Hematopoietic multipotent progenitor cell (in vitro differentiated cells): Measurements from ENCODE around the gene PPM1H. TPM values are rescaled to one million over a fixed set of nuclear protein-coding genes. Genes with fewer than 3 reads are reported as not detected.
"Not testable (repeated sequence)": the region's sequence is repeated elsewhere in the genome, so short reads cannot be mapped to it uniquely, and the experiment has no call there.

Source experiments
- DNase-seq, 3 donors: peaks; one replicate each; pipeline ENCODE4 v3.0.0-alpha.2; 2011 to 2015; ENCODE audit warnings: low read depth in 2 of 3, low spot score in 2 of 3
- total RNA-seq: library from RNA; depleted of rRNA; stranded (reverse); fragments of >200 nt; gene quantifications from one replicate; pipeline ENCODE4 v1.2.3, GENCODE V29; 2012

PPM1H gene
- total RNA-seq, 1 donor = 15.1 TPM

DNA sequence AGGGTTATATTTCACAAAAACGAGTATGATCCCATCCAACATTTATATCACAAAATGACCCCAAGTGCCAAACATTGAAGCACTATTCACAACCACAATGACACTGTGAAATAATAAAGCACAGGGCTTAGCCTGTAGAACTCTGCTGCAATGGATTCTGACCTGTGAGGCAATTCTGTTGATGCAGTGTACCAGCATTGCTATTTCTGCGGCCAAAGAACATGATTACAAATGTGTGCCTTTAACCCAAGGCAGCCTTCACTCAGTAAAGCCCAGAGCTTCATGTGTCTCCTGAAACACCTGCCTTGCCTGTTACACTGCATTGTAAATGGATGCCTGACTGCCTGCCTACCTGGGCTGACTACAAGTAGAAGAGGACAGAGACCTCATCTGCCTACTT, 158.0 kb downstream of the PPM1H start:
- no peak for DNase-seq

DNA sequence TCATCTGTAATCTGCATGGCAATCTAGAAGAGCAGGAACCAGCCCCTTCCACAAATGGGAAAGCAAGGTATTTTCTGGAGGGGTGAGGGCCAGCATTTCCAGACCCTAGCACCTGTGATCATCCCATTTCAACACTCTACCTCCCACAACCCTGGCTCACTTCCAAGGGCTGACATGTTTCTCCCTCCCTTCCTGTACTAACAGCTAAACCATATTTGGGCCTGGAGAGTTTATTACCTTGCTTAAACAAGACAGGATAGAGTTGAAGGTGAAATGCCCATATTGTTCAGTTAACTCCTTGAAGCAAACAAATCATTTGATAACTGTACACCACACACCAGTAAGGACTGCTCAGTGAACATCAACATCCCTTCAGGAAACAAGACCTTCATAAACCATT, 158.4 kb downstream of the PPM1H start:
- no peak for DNase-seq

DNA sequence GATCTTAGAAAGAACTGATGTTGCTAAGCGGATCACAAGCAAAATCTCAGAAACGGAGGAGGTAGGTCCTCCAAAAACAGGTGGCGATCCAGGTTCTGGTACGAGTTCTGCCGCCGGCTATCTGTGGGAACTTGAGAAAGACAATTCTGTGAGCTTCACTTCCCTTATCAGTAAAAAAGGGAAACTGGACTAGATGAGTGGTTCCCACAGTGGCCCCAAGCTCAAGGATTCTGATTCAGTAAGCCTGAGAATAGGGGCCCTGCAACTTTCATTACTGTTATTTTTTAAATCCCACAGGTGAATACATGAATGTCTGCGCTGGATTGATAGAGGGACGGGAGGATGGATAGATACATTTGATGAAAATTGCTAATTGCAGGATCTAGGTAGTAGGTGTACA, 160.2 kb downstream of the PPM1H start:
- no peak for DNase-seq

DNA sequence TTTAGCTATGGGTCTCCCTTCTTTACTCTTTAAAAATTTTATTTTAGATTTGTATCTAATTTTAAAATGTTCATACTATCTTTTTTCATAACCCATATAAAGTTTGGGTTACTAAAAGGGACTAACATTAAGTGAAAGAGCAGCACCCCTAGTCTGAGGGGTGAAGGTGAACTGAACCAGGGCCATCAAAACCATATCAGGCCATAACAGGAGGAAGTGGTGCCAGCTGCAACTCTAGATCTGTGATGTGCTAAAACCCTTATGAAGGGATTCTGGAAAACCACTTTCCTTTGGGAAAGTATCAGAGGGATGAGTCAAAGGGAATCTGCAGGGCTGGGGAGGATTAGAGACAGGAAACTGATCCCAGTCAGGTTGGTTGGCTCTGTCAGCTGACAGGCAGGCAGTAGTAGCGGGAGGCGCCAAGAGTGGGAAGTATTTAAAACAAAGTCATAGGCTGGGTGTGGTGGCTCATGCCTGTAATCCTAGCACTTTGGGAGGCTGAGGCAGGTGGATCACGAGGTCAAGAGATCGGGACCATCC, 162.5 kb downstream of the PPM1H start:
- DNase-seq = peak in 2 of 3 donors; percentile 14 to 61

DNA sequence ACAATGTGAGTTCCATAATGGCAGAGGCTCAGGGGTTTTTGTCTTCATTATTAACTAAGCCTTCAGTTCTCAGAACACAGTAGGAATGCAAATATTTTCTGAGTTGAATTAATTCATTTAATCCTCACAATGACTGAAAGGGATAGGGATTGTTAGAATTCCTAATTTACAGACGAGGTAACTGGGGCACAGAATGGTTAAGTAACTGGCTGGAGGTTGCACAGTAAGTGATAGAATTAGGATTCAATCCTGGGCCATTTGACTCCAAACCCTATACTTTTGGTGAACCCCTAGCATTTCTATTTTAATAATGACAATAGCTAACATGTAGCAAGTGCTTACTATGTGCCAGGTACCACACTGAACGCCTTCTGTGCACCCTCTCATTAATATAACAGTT, 163.1 kb downstream of the PPM1H start:
- DNase-seq = no peak

DNA sequence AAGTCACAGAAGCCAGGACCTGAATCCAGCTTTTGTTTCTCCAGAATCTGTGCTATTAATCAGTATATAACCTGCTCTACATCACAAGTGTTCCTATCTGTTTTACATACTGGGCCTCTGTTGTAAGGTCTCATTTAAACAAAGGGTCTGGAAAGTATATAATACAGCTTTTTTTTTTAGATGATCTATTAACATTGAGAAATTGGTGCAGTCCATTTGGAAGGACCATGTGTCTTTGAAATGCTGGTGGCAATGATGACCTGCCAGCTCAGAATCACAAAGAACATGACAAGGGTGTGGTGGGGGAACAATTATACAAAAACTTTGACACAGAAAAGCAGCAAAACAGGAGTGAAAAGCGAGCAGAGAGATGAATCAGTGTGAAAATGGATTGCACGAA, 164.6 kb downstream of the PPM1H start:
- no peak for DNase-seq

DNA sequence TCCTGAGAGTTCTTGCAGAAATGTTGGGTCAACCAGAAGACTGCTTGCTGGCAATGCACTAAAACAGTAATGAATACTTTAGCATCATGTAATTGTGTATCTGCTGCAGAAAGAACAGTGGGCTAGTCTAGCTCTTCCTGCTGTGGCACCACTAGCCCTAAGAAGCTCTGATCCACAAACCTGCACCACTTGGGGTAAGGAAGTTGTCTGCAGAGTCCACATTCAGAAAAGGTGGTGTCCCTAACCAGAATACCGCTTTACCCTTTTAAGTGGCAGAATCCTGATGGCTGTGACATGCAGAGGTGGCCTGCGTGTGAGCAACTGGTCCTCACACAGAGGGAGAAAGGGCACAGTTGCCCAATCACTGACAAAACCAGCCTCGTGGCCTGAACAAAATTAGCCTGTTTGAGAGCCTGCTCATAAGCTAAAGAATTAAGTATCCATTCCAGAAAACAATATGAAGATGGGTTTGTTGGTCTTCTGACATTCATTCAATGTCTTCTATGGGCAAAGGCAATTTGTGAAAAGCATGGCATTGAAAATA, 165.8 kb downstream of the PPM1H start:
- no peak for DNase-seq

DNA sequence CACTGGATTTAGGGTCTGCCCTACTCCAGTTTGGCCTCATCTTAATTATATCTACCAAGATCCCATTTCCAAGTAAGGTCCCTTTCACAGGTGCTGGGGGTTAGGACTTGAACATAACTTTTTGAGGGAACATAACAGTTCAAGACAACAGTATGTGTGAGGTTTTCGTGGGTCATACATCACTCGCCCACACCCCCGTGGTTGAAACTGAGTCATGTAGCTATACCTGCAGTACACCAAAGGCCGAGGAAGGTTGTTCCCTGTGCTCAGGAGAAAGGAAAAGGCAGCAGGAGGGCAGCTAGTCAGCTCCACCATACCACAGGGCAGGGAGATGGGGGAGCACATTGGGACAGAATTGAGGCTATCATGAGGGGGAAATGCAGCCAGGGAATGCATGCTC, 167.0 kb downstream of the PPM1H start:
- DNase-seq = no peak

DNA sequence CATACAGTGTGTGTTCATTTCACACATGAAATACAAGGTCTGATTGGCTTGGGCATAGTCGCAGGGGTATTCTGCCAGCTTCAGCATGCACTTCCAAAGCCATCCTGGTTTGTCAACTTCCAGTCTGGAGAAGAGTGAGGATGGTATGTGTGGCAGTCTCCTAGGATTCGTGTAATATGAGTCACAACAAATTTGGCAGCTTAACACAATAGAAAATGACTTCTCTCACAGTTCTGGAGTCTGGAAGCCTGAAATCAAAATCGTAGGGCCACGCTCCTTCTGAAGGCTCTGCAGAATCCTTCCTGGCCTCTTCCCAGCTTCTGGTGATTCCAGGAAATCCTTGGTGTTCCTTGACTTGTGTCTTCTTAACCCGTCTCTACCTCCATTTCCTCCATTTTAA, 167.5 kb downstream of the PPM1H start:
- DNase-seq = no peak

DNA sequence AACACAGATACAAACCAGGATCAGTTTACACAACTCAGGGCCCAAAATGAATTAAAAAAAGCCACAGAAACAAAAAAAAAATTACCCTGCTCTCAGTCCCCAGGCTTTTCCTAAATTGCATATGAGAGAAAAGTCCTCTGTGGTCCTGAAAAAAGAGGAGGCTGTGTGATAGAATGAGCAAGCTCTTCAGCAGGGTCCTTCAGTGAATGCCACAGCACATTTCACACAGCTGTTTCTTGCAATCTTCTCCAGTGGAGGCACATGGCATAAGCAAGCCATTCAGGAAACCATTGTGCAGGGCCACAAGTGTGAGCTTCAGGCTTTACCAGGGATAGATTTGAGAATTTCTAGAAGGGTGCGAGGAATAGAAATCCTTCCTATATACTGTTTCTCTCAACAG, 168.5 kb downstream of the PPM1H start:
- no peak for DNase-seq

DNA sequence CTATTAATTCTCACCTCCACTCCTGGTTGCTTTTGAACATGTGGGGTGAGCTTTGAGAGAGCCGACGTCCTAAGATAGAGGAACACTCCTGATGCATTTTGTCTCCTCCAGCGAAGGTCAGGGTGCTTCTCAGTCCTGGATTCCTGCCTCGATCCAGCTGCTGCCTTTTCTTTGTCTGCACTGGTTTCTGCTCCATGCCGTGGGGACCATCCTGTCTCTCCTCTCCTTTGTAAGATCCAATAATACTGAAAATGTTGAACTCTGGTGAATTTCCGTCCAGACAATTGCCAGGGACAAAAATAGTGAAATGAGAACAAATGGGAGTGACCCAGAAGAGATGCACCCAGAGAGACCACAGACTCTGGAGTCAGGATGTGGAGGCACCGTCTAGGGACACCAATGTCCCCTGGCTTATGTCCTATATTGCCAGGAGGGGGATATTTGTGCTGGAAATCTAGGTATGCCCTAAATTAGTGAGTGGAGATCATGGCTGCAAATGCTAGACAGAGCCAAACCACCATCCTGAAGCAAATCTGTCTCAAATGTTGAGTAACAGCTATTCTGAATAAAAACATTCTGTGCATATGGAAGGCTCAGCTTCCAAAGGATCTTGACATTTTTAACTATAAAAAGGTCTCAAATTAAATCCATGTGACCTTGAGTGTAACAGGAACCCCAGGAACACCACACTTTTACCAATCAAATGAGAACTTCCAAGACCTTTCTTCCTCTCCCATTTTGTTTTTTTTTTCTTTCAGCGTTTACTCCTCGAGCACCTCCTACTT, 170.9 kb downstream of the PPM1H start:
- DNase-seq = no peak

DNA sequence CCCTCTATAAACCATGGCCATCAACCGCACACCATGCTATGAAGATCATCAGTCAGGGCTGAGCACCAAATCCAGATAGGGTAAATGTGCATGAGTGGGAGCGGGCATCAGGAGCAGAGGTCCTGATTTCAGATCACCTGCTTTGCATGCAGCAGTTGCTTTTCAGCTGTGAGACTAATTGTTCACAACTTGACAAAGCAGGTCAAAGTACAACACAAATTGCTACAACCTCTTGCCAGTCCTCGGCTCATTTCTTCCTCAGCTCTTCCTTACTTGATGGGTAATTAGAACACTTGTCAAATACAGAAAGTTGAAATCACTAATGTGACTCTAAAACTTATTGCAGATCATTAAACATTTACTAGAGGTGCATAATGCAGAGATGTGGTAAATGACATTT, 171.6 kb downstream of the PPM1H start:
- DNase-seq = no peak

DNA sequence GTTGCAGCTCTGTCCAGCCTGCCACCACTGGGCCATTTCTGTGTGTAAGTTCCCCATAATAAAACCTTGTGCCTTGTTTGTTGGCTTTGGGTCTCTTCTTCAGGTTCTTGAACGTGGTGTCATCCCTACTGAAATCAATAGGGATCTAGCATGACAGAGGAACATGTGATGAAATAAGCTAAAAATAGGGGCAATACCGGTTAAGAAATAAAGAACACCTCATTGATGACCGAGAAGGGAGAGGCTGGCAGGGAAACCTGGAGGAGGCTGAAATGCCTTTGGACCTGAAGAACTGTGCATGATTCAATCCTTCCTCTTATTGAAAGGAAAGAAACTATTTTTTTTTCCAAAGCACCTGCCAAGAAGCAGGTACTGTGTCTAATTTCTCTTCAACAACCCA, 172.3 kb downstream of the PPM1H start:
- DNase-seq = no peak

DNA sequence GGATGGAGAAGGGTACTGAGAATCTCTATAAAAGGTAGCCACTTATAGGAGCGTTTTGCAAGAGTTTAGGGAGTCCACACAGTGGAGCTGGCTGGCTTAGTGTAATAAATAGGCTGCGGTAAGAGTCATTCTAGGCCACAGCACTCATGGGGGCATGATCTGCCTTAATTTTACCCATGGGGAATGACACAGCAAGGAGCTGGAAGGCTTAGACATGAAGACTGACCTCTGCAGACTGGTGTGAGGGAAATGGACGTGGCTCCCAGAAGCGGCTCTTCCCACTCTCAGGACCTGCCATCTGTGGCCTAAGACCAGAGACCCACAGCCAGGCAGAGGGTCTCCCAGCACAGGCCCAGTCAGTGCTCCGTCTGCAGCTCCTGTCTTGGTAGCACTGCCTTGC, 173.3 kb downstream of the PPM1H start:
- DNase-seq = no peak

DNA sequence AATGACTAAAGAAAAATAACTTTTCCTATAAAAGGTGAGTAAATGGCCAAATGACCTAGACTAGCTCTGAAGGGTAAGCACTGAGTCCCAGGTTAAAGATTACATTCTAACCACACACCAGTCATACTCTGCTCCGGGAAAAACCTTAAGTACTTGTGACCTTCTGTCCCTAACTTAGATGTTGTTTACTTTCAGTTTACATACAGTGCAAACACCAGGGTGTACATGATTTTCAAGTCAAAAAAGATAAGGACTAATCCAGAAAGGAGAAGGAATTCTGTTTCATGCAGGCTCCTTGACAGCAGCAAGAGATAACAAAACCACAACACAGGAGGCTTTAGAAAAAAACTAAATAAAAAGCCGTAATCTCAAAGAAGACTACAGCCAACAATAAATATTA, 174.2 kb downstream of the PPM1H start:
- no peak for DNase-seq

DNA sequence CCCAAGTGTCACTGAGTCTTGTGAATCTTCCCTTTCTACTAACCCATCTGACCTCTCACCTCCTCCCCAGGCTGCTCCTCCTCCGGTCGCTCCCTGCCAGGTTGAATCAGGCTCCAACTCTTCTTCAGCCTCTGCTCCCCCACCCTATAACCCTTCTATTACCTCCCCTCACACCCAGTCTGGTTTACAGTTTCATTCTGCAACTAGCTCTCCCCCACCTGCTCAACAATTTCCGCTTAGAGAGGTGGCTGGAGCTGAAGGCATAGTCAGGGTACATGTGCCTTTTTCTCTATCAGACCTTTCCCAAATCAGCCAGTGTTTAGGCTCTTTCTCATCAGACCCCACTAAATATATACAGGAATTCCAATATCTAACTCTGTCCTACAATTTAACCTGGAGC, 174.6 kb downstream of the PPM1H start:
- DNase-seq = not testable (repeated sequence)

DNA sequence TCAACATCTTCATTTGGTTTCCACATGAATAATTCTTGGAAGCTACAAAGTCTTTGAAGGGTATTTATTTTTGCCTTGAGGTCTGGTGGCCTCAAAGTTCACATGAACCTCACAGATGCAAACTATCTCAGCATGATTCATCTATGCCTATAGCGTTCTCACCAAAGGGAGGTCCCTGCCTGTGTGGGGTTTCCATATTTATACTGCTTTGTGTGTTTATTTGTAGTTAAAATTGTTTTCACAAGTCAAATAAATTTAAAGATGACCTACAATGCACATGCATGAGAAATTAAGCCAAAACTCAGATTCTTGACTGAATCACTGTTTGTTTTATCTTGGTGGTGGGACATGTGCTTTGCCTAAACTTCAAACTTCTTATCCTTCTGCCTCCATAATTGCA, 176.7 kb downstream of the PPM1H start:
- DNase-seq = no peak

DNA sequence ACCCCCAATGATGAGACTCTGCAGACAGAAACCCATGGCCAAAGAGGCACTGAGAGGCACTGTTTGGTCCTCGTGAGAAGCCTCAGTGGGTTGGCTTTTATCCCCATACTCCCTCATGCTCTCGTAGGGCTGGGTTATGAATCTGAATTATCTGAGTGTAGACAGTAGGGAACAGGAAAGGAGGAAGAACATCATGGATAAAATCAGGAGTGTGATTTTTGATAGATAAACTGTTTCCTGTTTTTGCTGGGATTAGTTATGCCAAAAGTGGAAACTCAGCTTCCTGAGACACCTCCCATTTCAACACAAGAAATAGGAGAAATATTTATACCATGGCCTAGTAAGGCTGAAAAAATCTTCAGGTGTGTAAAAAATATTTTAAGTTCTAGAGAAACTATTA, 177.9 kb downstream of the PPM1H start:
- no peak for DNase-seq

DNA sequence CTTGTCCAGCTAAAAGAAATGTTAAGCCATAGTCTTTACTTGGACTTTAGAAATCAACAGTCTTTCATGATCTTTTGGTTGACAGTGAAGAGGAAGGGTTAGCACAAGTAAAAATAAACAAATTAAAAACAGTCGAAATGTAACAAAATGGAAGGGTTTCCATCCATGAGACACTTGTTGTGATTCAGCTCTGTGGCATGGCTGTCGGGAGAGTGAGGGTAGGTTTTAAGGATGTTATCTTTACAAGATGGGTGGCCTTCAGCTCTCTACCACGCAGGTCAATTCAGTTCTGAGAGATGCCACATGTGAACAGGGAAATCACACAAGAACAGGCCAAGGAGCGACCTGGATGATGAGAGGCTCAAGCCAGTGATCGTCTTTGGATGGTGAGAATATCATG, 180.2 kb downstream of the PPM1H start:
- no peak for DNase-seq

DNA sequence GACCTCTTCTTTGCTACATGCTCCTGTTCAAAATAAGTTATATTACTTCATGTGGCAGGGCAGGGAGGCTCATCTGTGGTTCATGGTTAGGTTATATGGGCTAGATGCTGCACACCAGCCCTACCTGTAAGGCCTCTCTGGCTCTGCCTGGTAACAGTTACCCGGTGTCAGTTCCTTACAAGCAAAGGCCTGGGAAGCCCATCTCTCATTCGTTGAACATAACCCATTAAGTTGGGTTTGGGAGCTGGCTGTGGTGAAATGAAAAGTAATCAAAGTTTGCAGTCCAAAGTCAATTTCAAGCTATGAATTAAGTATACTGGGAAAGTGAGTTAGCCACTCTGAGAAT, 183.2 kb downstream of the PPM1H start:
- DNase-seq = no peak

DNA sequence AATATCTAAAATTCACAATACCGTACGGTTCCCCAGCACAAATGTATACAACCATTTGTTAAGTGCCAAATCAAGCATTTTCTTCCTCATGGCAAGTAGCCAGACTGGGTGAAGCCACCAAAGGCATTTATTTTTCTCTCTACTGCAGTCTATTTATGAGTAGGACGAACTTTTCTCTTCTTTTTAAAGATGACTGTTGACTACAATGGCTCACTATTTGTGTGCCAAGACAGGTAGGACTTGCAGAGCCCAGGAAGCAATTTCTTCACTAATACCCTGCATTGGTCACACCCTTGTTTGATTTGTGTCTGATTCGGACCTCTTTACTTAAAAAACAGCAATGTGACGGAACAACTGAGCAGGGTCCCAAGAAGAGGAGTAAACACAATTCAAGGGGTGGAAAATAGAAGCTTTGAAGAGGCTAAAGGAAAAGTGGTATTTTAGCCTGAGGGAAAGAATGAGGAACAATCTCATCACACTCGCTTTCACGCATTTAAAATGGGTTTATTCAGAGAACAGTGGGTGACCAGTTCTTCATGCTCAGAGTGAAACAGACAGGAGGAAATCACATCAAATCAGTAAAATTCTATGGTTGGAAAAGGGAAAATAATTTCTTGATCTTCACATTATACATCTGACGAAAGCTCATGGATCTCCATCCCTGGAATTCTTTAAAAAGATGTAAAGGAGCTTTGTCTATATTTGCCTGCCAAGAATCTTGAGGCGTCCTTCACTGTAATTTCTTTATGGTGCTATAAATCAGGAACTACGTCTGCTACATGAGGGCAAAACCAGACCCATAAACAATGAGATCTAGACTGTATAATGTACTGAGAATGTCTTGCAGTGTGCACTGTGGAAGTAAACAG, 183.8 kb downstream of the PPM1H start:
- no peak for DNase-seq

DNA sequence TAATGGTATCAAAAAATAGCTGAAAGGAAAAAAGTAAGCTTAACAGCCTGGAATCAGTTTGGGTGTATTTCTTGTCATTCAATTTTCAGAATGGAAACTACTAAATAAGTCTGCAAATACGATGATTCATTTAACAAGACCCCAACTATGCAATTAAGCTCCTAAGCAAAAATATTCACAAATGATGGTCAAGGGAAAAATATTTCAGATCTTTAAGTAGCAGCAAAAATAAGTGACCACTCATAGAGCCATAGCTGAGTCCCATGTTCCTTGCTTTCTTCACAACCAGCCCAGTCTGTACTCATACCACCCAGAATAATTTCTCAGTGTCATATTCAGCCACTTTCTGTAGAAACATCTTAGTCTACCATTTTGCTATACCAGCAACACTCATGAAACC, 185.4 kb downstream of the PPM1H start:
- no peak for DNase-seq
